ENCODE measurements around the gene INHBE.
"Not testable (repeated sequence)": the region's sequence is repeated elsewhere in the genome, so short reads cannot be mapped to it uniquely, and the experiment has no call there.

INHBE gene

DNA sequence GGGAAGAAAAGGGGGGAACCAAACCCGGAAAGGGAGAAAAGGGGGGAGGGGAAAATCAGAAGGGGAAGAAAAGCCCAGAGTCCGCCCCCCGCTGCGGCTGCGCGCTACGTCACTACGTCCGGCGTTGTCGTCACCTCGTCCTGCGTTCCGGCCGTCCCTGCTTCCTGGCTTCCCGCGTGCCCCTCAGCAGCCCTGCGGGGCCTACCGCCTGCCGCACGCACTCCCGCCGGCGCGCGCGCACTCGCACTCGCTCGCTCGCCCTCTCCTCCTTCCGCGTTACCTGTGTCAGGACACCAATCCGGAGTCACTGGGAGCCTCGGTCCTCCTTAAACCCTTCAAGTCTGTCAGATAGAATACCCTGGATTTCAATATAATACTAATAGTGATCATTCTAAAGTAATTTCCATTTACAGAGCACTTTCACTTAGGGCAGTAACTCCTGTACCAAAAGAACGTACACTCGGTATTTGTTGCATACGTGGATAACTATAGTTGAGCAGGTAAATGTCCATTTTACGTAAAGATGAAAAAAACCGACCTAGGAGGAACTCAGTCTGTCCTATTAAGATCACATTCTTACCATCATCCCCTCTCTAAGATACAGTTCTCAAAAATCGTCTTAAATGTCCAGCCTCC is 24.1 kb upstream of the INHBE start, which contains the start of gene R3HDM2:
Gene R3HDM2 (minus strand): TSS at position 113 of the 636 bp plus-strand sequence. CDS start 120,615 bp downstream, outside the sequence.
- H3K27me3 Mint-ChIP-seq, result no peaks in the 10 kb centered on the region
- no peaks in the 10 kb centered on the region for H3K9me3 Mint-ChIP-seq
- peak within 1 kb of the TSS; percentile 95 to 96 for H3K4me3 Mint-ChIP-seq
- DNase-seq (peak; percentile 91 to 95 (median 92)), ATAC-seq (replicated peaks) (peak; percentile 91)
- peak within 1 kb of the TSS; percentile 100 for H3K27ac Mint-ChIP-seq
- H3K4me1 Mint-ChIP-seq (ENCODE audit: low read depth in 2 of 2), result peaks cover 26 to 30% of the 10 kb centered on the region in 2 donors
- peaks cover 30% of the 10 kb centered on the region for H3K36me3 Mint-ChIP-seq (ENCODE audit: insufficient read depth)

DNA sequence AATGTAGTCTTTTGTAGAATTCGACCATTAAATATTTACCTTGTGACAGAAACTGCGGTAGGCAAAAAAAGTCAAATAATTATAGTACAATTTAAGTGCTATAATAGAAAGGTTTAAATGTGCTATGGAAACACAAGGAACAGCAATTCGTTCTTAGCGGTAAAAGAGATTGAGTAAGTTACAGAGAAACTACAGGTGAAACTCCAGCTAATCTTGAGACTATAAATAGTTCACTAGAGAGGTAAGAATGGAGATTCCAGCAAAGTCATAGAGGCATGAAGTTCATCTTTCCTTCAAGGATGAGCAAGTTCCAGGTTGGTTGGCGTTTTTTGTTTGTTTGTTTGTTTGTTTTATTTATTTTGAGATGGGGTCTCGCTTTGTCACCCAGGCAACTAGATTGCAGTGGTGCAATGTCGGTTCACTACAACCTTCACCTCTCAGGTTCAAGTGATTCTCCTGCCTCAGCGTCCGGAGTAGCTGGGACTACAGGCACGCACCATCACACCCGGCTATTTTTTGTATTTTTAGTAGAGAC is 23.4 kb upstream of the INHBE start:
- Mint-ChIP-seq H3K36me3 (ENCODE audit: insufficient read depth) (peaks cover 30% of the 10 kb centered on the region), H3K4me3 (peak overlapping the region; percentile 95 to 96), H3K9me3 (no peaks in the 10 kb centered on the region), H3K27me3 (no peaks in the 10 kb centered on the region), H3K27ac (peak overlapping the region; percentile 100), H3K4me1 (ENCODE audit: low read depth in 2 of 2) (peaks cover 23 to 30% of the 10 kb centered on the region in 2 donors)
- no peak for DNase-seq
- ATAC-seq (replicated peaks), result no peak

DNA sequence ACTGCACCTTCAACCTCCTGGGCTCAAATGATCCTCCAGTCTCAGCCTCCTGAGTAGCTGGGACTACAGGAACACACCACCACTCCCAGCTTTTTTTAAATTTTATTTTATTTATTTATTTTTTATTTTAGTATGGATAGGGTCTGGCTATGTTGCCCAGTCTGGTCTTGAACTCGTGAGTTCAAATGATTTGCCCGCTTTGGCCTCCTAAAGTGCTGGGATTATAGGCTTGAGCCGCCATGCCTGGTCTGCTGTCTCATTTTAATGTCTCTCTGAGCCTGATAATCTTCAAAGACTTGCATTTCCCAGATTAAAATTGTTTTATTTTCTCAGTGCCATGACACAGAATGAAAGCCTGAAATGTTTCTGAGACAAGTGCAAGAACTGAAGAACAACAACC is 21.7 kb upstream of the INHBE start:
- Mint-ChIP-seq H3K27ac (peak overlapping the region in 1 of 2 donors; percentile 38), H3K27me3 (peaks cover 0 to 1% of the 10 kb centered on the region in 2 donors), H3K36me3 (ENCODE audit: insufficient read depth) (peaks cover 27% of the 10 kb centered on the region), H3K9me3 (no peaks in the 10 kb centered on the region), H3K4me3 (no peak overlapping the region), H3K4me1 (ENCODE audit: low read depth in 2 of 2) (peaks cover 21 to 26% of the 10 kb centered on the region in 2 donors)
- DNase-seq, result no peak
- ATAC-seq (replicated peaks), result no peak

DNA sequence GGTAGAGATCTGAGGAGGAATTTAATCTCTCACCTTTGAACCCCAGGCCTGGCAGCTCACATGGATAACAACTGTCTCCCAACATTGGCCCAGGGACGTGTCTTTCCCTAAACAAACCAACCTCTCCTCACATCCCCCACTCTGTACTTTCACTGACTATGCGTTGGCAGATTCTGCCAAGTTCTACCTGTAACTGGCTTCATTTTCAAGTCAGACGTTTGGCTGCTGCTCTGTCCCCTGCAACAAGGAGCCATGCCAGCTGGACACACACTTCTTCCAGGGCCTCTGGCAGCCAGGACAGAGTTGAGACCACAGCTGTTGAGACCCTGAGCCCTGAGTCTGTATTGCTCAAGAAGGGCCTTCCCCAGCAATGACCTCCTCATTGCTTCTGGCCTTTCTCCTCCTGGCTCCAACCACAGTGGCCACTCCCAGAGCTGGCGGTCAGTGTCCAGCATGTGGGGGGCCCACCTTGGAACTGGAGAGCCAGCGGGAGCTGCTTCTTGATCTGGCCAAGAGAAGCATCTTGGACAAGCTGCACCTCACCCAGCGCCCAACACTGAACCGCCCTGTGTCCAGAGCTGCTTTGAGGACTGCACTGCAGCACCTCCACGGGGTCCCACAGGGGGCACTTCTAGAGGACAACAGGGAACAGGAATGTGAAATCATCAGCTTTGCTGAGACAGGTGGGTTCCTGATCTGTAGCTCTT is 20.4 kb upstream of the INHBE start, which contains the start of gene INHBC:
Gene INHBC (plus strand): TSS at position 268 of the 707 bp plus-strand sequence. CDS start 103 bp downstream, at position 371.
- peaks cover 19% of the 10 kb centered on the region for H3K36me3 Mint-ChIP-seq (ENCODE audit: insufficient read depth)
- DNase-seq, result no peak
- H3K27ac Mint-ChIP-seq, result peak within 1 kb of the TSS; percentile 72 to 81
- no peak for ATAC-seq (replicated peaks)
- H3K9me3 Mint-ChIP-seq, result no peaks in the 10 kb centered on the region
- peak within 1 kb of the TSS; percentile 51 to 63 for H3K4me3 Mint-ChIP-seq
- peaks cover 16 to 19% of the 10 kb centered on the region in 2 donors for H3K4me1 Mint-ChIP-seq (ENCODE audit: low read depth in 2 of 2)
- H3K27me3 Mint-ChIP-seq, result peaks cover 0 to 9% of the 10 kb centered on the region in 2 donors

DNA sequence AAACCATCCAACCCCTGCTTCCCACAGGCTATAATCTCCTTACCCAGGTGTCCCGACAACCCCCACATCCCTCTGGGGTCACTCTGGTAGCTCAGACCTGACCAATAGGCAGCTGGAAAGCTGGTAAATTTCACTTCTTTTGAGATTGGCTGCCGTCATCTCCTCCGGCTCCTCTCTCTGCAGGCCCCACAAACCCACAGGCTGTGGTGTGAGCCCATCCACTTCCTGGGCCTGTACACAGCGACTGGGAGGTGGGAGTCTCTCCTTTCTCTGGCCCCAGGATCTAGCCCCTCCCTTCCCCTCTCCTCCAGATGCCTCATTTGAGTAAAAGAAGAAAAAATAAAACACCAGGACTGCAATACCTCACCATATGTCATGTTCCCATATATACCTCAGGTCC is 19.8 kb upstream of the INHBE start:
- Mint-ChIP-seq H3K9me3 (no peaks in the 10 kb centered on the region), H3K4me3 (peak overlapping the region; percentile 51 to 63), H3K4me1 (ENCODE audit: low read depth in 2 of 2) (peaks cover 10 to 13% of the 10 kb centered on the region in 2 donors), H3K36me3 (ENCODE audit: insufficient read depth) (peaks cover 14% of the 10 kb centered on the region), H3K27ac (peak overlapping the region; percentile 72 to 81), H3K27me3 (peaks cover 0 to 9% of the 10 kb centered on the region in 2 donors)
- DNase-seq (no peak), ATAC-seq (replicated peaks) (no peak)

DNA sequence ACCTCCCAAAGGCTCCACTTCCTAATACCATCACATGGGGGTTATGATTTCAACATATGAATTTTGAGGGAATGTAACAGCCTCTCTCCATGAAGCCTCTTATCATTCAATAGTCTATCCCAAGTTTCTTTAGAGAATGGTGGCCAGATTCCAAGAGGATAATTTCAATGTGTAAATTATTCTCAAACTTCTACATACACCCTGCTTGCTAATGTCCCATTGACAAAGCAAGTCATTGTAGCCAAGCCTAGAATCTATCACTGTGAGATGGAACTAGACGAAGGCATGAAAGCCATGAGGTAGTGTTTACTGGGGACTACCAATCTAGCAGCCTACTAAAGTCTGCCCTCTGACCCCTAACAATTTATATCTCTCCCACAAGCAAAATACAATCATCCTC is 16.7 kb upstream of the INHBE start:
- no peak for ATAC-seq (replicated peaks)

DNA sequence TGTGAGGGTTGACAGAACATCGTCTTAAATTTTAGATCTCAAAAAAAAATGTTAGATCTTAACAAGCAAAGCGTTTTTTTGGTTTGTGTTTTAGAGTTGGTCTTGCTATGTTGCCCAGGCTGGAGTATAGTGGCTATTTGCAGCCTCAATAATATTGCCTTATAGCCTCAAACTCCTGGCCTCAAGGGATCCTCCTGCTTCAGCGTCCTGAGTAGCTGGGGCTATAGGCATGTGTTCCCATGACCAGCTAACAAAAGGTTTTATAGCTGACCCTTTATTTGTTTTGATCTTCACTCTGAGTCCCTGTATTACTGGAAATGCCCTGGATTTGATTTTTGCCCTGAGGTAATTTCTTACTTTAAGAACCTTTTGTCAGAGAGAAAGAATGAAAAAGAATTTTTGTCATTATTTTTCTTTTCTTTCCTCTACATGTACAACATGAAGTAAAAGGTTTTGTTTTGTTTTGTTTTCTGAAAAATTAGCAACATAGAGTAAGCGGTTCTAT is 15.3 kb upstream of the INHBE start:
- no peak for ATAC-seq (replicated peaks)
- no peak overlapping the region for H3K4me3 Mint-ChIP-seq
- no peak for DNase-seq
- H3K9me3 Mint-ChIP-seq, result no peaks in the 10 kb centered on the region
- H3K4me1 Mint-ChIP-seq (ENCODE audit: low read depth in 2 of 2), result peaks cover 5% of the 10 kb centered on the region in 2 donors
- H3K27me3 Mint-ChIP-seq, result peaks cover 6 to 17% of the 10 kb centered on the region in 2 donors
- no peak overlapping the region for H3K27ac Mint-ChIP-seq
- no peaks in the 10 kb centered on the region for H3K36me3 Mint-ChIP-seq (ENCODE audit: insufficient read depth)

More for the DNA sequence above, 16.7 kb upstream of the INHBE start:
- Mint-ChIP-seq H3K4me3 (no peak overlapping the region), H3K9me3 (no peaks in the 10 kb centered on the region), H3K27ac (no peak overlapping the region), H3K36me3 (ENCODE audit: insufficient read depth) (no peaks in the 10 kb centered on the region), H3K27me3 (peaks cover 6 to 17% of the 10 kb centered on the region in 2 donors), H3K4me1 (ENCODE audit: low read depth in 2 of 2) (peaks cover 5% of the 10 kb centered on the region in 2 donors)
- no peak for DNase-seq

DNA sequence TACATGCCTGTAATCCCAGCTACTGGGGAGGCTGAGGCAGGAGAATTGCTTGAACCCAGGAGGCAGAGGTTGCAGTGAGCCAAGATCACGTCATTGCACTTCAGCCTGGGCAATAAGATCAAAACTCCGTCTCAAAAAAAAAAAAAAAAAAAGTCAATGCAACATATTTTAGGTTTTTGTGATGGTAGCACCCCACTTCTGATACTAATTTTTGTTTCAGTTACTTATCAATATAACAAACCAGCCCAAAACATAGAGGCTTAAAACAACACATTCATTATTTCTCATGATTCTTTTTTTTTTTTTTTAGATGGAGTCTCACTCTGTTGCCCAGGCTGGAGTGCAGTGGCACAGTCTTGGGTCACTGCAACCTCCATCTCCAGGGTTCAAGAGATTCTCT is 13.7 kb upstream of the INHBE start:
- H3K27ac Mint-ChIP-seq; H3K9me3 Mint-ChIP-seq; H3K4me1 Mint-ChIP-seq (ENCODE audit: low read depth in 2 of 2); DNase-seq; ATAC-seq (replicated peaks); H3K36me3 Mint-ChIP-seq (ENCODE audit: insufficient read depth); H3K4me3 Mint-ChIP-seq: not testable (repeated sequence)
- peaks cover 6 to 17% of the 10 kb centered on the region in 2 donors for H3K27me3 Mint-ChIP-seq

DNA sequence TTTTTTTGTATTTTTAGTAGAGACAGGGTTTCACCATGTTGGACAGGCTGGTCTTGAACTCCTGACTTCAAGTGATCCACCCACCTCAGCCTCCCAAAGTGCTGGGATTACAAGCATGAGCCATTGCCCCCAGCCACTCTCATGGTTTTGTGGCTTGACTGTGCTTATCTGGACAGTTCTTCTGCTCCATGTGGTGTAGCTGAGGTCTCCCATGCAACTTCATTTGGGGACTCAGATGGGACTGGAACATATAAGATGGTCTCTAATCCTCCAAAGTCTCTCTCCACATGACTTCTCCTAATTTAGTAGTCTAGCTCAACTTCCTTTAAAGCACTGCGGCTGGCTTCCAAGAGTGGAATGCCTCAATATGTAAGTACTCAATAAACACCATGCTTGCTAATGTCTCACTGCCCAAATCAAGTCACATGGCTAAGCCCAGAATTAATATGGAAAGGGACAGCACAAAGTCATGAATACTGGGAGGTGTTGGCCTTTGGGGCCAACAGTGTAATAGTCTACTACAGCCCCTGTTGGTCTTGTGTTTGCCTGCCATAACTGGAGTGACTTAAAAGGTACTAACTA is 13.2 kb upstream of the INHBE start:
- no peaks in the 10 kb centered on the region for H3K4me1 Mint-ChIP-seq (ENCODE audit: low read depth in 2 of 2)
- no peaks in the 10 kb centered on the region for H3K36me3 Mint-ChIP-seq (ENCODE audit: insufficient read depth)
- ATAC-seq (replicated peaks) (no peak), DNase-seq (no peak)
- no peaks in the 10 kb centered on the region for H3K9me3 Mint-ChIP-seq
- H3K27ac Mint-ChIP-seq, result no peak overlapping the region
- no peak overlapping the region for H3K4me3 Mint-ChIP-seq
- H3K27me3 Mint-ChIP-seq, result peaks cover 6 to 17% of the 10 kb centered on the region in 2 donors

DNA sequence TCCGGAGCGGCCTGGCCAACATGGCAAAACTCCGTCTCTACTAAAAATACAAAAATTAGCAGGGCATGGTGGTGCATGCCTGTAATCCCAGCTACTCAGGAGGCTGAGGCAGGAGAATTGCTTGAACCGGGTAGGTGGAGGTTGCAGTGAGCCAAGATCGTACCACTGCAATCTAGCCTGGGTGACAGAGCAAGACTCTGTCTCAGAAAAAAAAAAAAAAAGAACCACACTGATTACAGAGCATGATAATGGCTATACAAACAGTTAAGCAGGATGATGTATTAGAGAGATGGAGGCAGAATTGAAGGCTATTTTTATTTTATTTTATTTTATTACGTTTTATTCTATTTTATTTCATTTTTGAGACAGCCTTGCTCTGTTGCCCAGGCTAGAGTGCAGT is 10.8 kb upstream of the INHBE start:
- not testable (repeated sequence) for H3K9me3 Mint-ChIP-seq; H3K4me3 Mint-ChIP-seq; H3K36me3 Mint-ChIP-seq (ENCODE audit: insufficient read depth); ATAC-seq (replicated peaks); H3K27me3 Mint-ChIP-seq; H3K27ac Mint-ChIP-seq; DNase-seq; H3K4me1 Mint-ChIP-seq (ENCODE audit: low read depth in 2 of 2)

DNA sequence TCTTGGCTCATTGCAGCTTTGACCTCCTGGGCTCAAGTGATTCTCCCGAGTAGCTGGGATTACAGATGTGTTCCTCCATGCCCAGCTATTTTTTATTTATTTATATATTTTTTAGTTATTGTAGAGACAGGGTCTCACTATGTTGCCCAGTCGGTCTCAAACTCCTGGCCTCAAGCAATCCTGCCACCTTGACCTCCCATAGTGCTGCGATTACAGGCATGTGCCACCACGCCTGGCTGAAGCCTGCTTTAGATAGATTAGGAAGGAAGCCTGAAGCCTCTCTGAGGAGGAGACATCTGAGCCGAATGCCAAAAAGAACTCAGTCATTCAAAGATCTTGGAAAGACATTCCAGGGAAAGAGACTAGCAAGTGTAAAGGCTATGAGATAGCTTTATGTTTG is 10.4 kb upstream of the INHBE start:
- Mint-ChIP-seq H3K4me3 (no peak overlapping the region), H3K27ac (no peak overlapping the region), H3K27me3 (peaks cover 6 to 8% of the 10 kb centered on the region in 2 donors), H3K9me3 (no peaks in the 10 kb centered on the region), H3K36me3 (ENCODE audit: insufficient read depth) (no peaks in the 10 kb centered on the region), H3K4me1 (ENCODE audit: low read depth in 2 of 2) (no peaks in the 10 kb centered on the region)
- ATAC-seq (replicated peaks) (no peak), DNase-seq (no peak)

DNA sequence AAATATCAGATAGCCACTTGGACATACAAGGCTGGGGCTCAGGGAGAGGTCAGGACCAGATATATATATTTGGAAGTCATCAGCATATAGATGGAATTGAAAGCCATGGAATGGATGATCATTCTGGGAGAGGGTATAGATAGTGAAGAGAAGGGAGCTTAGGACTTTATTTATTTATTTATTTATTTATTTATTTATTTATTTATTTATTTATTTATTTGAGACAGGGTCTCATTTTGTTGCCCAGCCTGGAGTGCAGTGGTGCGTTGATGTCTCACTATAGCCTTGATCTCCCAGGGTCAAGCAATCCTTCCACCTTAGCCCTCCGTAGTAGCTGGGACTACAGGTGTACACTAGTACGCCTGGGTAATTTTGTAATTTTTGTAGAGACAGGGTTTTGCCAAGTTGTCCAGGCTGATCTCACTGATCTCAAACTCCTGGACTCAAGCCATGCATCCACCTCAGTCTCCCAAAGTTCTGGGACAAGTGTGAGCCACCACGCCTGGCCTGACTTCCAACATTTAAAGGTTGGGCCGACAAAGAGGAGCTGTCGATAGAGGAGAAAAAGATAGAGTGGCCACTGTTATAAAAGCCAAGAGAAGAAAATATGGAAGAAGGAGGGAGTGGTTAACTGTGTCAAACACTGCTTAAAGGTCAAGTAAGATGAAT is 8.7 kb upstream of the INHBE start:
- DNase-seq (no peak), ATAC-seq (replicated peaks) (no peak)
- H3K4me3 Mint-ChIP-seq, result no peak overlapping the region
- H3K36me3 Mint-ChIP-seq (ENCODE audit: insufficient read depth), result no peaks in the 10 kb centered on the region
- no peaks in the 10 kb centered on the region for H3K4me1 Mint-ChIP-seq (ENCODE audit: low read depth in 2 of 2)
- no peak overlapping the region for H3K27ac Mint-ChIP-seq
- no peaks in the 10 kb centered on the region for H3K9me3 Mint-ChIP-seq
- peaks cover 0 to 6% of the 10 kb centered on the region in 2 donors for H3K27me3 Mint-ChIP-seq

DNA sequence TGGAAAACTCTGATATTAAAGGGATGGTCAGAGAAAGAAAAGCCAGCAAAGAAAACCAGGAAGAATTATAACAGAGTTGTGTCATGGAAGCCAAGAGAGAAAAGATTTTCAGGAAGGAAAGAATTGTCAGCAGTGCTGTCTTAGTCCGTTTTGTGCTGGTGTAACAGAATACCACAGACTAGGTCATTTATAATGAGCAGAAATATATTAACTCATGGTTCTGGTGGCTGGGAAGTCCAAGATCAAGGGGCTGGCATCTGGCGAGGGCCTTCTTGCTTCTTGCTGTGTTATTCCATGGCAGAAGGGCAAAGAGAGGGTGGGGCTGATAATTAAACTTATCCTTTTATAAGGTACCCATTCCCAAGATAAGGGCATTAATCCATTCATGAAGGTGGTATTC is 6.4 kb upstream of the INHBE start:
- H3K27ac Mint-ChIP-seq, result no peak overlapping the region
- no peaks in the 10 kb centered on the region for H3K9me3 Mint-ChIP-seq
- no peak for DNase-seq
- no peaks in the 10 kb centered on the region for H3K36me3 Mint-ChIP-seq (ENCODE audit: insufficient read depth)
- peaks cover 6 to 17% of the 10 kb centered on the region in 2 donors for H3K27me3 Mint-ChIP-seq
- ATAC-seq (replicated peaks), result no peak
- H3K4me3 Mint-ChIP-seq, result no peak overlapping the region
- no peaks in the 10 kb centered on the region for H3K4me1 Mint-ChIP-seq (ENCODE audit: low read depth in 2 of 2)

Measured in effector memory CD8-positive, alpha-beta T cell (primary cell).